GM12878 (cell line): Measurements from ENCODE around the gene PRKCZ. TPM values are rescaled to one million over a fixed set of nuclear protein-coding genes. Genes with fewer than 3 reads are reported as not detected.

Experiments used
- ATAC-seq: fragments of 200-7000 bp; cut with Tn5 transposase; 3 replicates; pipeline ENCODE4 v1.9.1; 2020; ENCODE audit warnings: mild to moderate bottlenecking, moderate library complexity
- BruUV-seq: library from RNA; stranded (reverse); fragments of 400-500 nt; replicated peaks from 2 replicates; lab custom pipeline; 2021; lab: Mats Ljungman, UMichigan
- CTCF ChIA-PET: fragments of 300-600 bp; sonication (Branson Sonifier 250); formaldehyde crosslinking; extraction: SDS; loops from one replicate; lab custom pipeline; 2021; ENCODE audit warnings: inconsistent platforms; lab: Yijun Ruan, JAX
- POLR2A ChIA-PET: fragments of 350-600 bp; formaldehyde crosslinking; extraction: SDS; loops from one replicate; lab custom pipeline; 2021; ENCODE audit warnings: inconsistent platforms; lab: Charles Lee
- RAD21 ChIA-PET: fragments of 300-600 bp; sonication (Branson Sonifier 250); formaldehyde crosslinking; loops from one replicate; lab custom pipeline; 2023; ENCODE audit warnings: antibody characterized with exemption; ENCODE audit not compliant: unreplicated experiment; lab: Charles Lee
- SMC1A ChIA-PET: fragments of 300-600 bp; sonication (Branson Sonifier 250); formaldehyde crosslinking; loops from one replicate; lab custom pipeline; 2023; ENCODE audit not compliant: unreplicated experiment, uncharacterized antibody; lab: Charles Lee
- DNase-seq: peaks from one replicate; pipeline ENCODE4 v3.0.0-alpha.2; 2011; ENCODE audit warnings: low read depth, low spot score
- FAIRE-seq: peaks from 3 replicates; lab custom pipeline; 2011; peaks lifted over from hg19 to GRCh38; lab: Jason Lieb, UNC
- H2AFZ ChIP-seq: 2 replicates; pipeline ENCODE4 v1.6.0; 2011; ENCODE audit warnings: low read depth, low read length, control low read depth; ENCODE audit not compliant: control insufficient read depth
- H3K27ac ChIP-seq: 2 replicates; pipeline ENCODE4 v1.5.1; 2011; ENCODE audit warnings: control low read depth; ENCODE audit not compliant: control insufficient read depth, insufficient read depth
- H3K27me3 ChIP-seq, 2 experiments: replicated peaks in 1 of 2; 2 replicates each; pipeline versions ENCODE4 v1.6.0 to v1.6.1; 2011; ENCODE audit warnings: low read length in 1 of 2; ENCODE audit not compliant: control insufficient read depth in 2 of 2, insufficient read depth in 2 of 2
- H3K36me3 ChIP-seq, 2 experiments: 2 replicates each; pipeline ENCODE4 v1.5.1; 2011; ENCODE audit warnings: low read length in 1 of 2; ENCODE audit not compliant: control insufficient read depth in 2 of 2, insufficient read depth in 2 of 2
- H3K4me1 ChIP-seq: 2 replicates; pipeline ENCODE4 v1.6.1; 2011; ENCODE audit warnings: mild to moderate bottlenecking, low read length, moderate library complexity, mixed read lengths; ENCODE audit not compliant: control insufficient read depth, insufficient read depth
- H3K4me2 ChIP-seq: 2 replicates; pipeline ENCODE4 v1.6.0; 2011; ENCODE audit warnings: control low read depth; ENCODE audit not compliant: control insufficient read depth, insufficient read depth
- H3K4me3 ChIP-seq: fragments of 200-600 bp; sonication (generic); 2 replicates; pipeline ENCODE4 v1.5.1; 2016
- H3K79me2 ChIP-seq: 2 replicates; pipeline ENCODE4 v1.6.0; 2011; ENCODE audit warnings: low read length; ENCODE audit not compliant: control insufficient read depth, insufficient read depth
- H3K9ac ChIP-seq: 2 replicates; pipeline ENCODE4 v1.8.0; 2011; ENCODE audit warnings: low read length, control low read depth, mixed read lengths; ENCODE audit not compliant: control insufficient read depth, insufficient read depth
- H3K9me3 ChIP-seq: replicated peaks from 3 replicates; pipeline ENCODE4 v1.5.1; 2011; ENCODE audit warnings: mild to moderate bottlenecking, low read length; ENCODE audit not compliant: control insufficient read depth, insufficient read depth
- H4K20me1 ChIP-seq: 2 replicates; pipeline ENCODE4 v1.6.0; 2011; ENCODE audit not compliant: control insufficient read depth, insufficient read depth
- BCLAF1 ChIP-seq: fragments of 450-650 bp; IDR thresholded peaks from 2 replicates; pipeline ENCODE4 v1.6.1; 2017; ENCODE audit warnings: antibody characterized with exemption, mild to moderate bottlenecking, moderate library complexity
- CTCF ChIP-seq, 3 experiments: IDR thresholded peaks in 2 of 3; conservative IDR thresholded peaks in 1 of 3; 2 replicates each; pipeline ENCODE4 v1.5.1; 2011; ENCODE audit warnings: low read depth in 3 of 3, low read length in 3 of 3, mild to moderate bottlenecking in 3 of 3, control low read depth in 2 of 3, moderate library complexity in 2 of 3, inconsistent platforms in 1 of 3, mixed read lengths in 1 of 3; ENCODE audit not compliant: control insufficient read depth in 2 of 3, insufficient read depth in 1 of 3; ENCODE audit errors: extremely low read depth in 1 of 3
- GATAD2B ChIP-seq: fragments of 450-650 bp; conservative IDR thresholded peaks from 2 replicates; pipeline ENCODE4 v1.6.1; 2017; ENCODE audit warnings: low read depth, mild to moderate bottlenecking, moderate library complexity
- MYC ChIP-seq: IDR thresholded peaks from 2 replicates; pipeline ENCODE4 v1.6.1; 2011; ENCODE audit warnings: mild to moderate bottlenecking, low read length, moderate library complexity, inconsistent platforms; ENCODE audit not compliant: insufficient read depth, insufficient replicate concordance, insufficient read length, severe bottlenecking
- SP1 ChIP-seq: IDR thresholded peaks from one replicate; pipeline ENCODE4 v1.6.1; 2011; ENCODE audit warnings: low read depth, low read length
- STAT3 ChIP-seq: IDR thresholded peaks from 2 replicates; pipeline ENCODE4 v1.6.1; 2011; ENCODE audit warnings: low read depth, low read length, improper control_type of control experiment
- ZNF384 ChIP-seq: IDR thresholded peaks from 2 replicates; pipeline ENCODE4 v1.6.1; 2012; ENCODE audit warnings: low read depth, mild to moderate bottlenecking, low read length, improper control_type of control experiment, borderline replicate concordance
- WGBS: methylation state at CpG from one replicate; pipeline ENCODE4 v1.1.6; 2016; ENCODE audit warnings: low lambda C conversion rate; ENCODE audit not compliant: insufficient replicate concordance, insufficient coverage; ENCODE audit errors: missing lambda C conversion rate; 5-methylcytosine and 5-hydroxymethylcytosine counted together
- in situ Hi-C: fragments of 300-500 bp; cut with MboI; formaldehyde crosslinking; loops from 9 replicates; pipeline ENCODE4 v1.14.3; 2018; ENCODE audit warnings: mixed read lengths
- intact Hi-C: fragments of 100-400 bp; cut with micrococcal nuclease; formaldehyde crosslinking; loops from one replicate; pipeline ENCODE4 v1.14.2; 2022; ENCODE audit not compliant: unreplicated experiment
- polyA plus RNA-seq, 11 experiments: library from polyadenylated mRNA; depleted of rRNA in 4 of 11; unstranded in 6 of 11; stranded (reverse) in 5 of 11; fragments of >200 nt; fragmentation: Nextera tagmentation in 4 of 11; fragmentation: Illumina TruSeq in 1 of 11; extraction: Ambion mirVana in 4 of 11; extraction: Trizol in 1 of 11; gene quantifications; 1 replicate in 1 of 11; 2 replicates in 10 of 11; pipeline versions ENCODE4 v1.2.1 to v1.2.3, GENCODE V29; 2011 to 2016; ENCODE audit warnings: inconsistent platforms in 2 of 11, missing spikeins in 2 of 11, low read depth in 1 of 11
- total RNA-seq, 4 experiments: library from RNA; depleted of rRNA in 3 of 4; stranded (reverse); fragments of >200 nt in 3 of 4; fragmentation: Illumina TruSeq in 1 of 4; extraction: Trizol in 1 of 4; gene quantifications; 2 replicates each; pipeline versions ENCODE4 v1.2.1 to v1.2.3, GENCODE V29; 2013 to 2021
- TF ChIP-seq, protein P1 (sequence below): IDR thresholded peaks from 2 replicates; pipeline ENCODE4 v1.6.1; 2012; ENCODE audit warnings: low read length, inconsistent platforms
- TF ChIP-seq, protein P2 (sequence below): fragments of 450-650 bp; IDR thresholded peaks from 2 replicates; pipeline ENCODE4 v1.6.1; 2017; ENCODE audit warnings: mild to moderate bottlenecking, moderate library complexity

PRKCZ gene
- total and polyA plus RNA-seq, 10 of the 15 experiments (the other 5 are each of a cell fraction or from before 2014, with no cell fraction given) = 0.05 to 1.9 (median 0.64) TPM; not detected in 1

DNA sequence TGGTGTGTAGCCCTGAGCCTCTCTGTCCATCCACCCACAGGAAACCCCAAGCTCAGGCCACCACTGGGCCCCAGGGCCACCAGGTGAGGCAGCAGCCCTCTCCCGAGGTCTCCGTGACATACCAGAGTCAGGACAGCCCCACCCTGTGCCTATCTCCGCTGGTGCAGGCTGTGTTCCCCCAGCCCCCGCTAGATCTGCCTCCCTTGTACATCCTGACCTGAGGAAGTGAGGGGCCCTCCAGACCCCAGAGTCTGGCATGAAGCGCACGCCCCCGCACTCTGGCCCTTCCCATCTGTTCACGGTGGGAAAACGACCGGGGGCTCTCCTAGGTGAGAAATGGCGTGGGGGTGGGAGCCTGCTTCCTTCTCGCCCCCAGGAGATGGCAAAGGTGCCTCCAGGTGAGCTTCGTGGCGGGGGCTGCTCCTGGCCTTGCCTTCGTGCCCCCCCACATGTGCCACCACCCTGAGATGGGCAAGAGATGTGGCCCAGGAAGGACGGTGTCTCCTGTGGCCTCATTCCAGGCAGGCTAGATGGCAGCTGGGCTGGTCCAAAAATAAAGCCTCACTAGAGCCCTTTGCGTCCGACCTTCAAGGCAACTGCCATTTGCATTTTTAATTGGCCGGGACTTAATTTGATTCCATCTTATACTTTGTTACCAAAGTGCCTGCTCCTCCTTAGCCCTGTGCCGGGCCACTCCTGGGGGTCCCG, 28.0 kb upstream of the PRKCZ start:
- H3K4me3 ChIP-seq = no peak overlapping the region
- H3K79me2 ChIP-seq = no peaks in the 10 kb centered on the region
- ChIA-PET POLR2A (no interaction called here), CTCF (no interaction called here), RAD21 (no interaction called here), SMC1A (no interaction called here)
- intact Hi-C loops = no loop called here
- no peak overlapping the region for H3K9ac ChIP-seq
- ATAC-seq (no peak), FAIRE-seq (no peak), DNase-seq (no peak)
- H4K20me1 ChIP-seq = no peaks in the 10 kb centered on the region
- H3K4me1 ChIP-seq = no peaks in the 10 kb centered on the region
- H3K27me3 ChIP-seq = peaks cover 0 to 3% of the 10 kb centered on the region in 2 experiments; a peak in 2 of 4 replicates
- 27% methylated on average over 21 of the region's 21 CpGs for WGBS
- H3K9me3 ChIP-seq = no peaks in the 10 kb centered on the region
- BruUV-seq = no TSS peak
- H3K4me2 ChIP-seq = no peak overlapping the region
- H3K36me3 ChIP-seq = no peaks in the 10 kb centered on the region
- no peak for TF ChIP-seq MYC
- TF ChIP-seq SP1 = no peak
- TF ChIP-seq, protein P1, sequence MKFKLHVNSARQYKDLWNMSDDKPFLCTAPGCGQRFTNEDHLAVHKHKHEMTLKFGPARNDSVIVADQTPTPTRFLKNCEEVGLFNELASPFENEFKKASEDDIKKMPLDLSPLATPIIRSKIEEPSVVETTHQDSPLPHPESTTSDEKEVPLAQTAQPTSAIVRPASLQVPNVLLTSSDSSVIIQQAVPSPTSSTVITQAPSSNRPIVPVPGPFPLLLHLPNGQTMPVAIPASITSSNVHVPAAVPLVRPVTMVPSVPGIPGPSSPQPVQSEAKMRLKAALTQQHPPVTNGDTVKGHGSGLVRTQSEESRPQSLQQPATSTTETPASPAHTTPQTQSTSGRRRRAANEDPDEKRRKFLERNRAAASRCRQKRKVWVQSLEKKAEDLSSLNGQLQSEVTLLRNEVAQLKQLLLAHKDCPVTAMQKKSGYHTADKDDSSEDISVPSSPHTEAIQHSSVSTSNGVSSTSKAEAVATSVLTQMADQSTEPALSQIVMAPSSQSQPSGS = no peak
- no peak for TF ChIP-seq BCLAF1
- no peak for TF ChIP-seq ZNF384
- TF ChIP-seq, protein P2, sequence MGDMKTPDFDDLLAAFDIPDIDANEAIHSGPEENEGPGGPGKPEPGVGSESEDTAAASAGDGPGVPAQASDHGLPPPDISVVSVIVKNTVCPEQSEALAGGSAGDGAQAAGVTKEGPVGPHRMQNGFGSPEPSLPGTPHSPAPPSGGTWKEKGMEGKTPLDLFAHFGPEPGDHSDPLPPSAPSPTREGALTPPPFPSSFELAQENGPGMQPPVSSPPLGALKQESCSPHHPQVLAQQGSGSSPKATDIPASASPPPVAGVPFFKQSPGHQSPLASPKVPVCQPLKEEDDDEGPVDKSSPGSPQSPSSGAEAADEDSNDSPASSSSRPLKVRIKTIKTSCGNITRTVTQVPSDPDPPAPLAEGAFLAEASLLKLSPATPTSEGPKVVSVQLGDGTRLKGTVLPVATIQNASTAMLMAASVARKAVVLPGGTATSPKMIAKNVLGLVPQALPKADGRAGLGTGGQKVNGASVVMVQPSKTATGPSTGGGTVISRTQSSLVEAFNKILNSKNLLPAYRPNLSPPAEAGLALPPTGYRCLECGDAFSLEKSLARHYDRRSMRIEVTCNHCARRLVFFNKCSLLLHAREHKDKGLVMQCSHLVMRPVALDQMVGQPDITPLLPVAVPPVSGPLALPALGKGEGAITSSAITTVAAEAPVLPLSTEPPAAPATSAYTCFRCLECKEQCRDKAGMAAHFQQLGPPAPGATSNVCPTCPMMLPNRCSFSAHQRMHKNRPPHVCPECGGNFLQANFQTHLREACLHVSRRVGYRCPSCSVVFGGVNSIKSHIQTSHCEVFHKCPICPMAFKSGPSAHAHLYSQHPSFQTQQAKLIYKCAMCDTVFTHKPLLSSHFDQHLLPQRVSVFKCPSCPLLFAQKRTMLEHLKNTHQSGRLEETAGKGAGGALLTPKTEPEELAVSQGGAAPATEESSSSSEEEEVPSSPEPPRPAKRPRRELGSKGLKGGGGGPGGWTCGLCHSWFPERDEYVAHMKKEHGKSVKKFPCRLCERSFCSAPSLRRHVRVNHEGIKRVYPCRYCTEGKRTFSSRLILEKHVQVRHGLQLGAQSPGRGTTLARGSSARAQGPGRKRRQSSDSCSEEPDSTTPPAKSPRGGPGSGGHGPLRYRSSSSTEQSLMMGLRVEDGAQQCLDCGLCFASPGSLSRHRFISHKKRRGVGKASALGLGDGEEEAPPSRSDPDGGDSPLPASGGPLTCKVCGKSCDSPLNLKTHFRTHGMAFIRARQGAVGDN = no peak
- TF ChIP-seq GATAD2B = no peak
- no peak for TF ChIP-seq STAT3
- no peak for TF ChIP-seq CTCF (IDR thresholded peaks at IDR 0.05 in 2 of 3, conservative IDR thresholded peaks at IDR 0.05 in 1 of 3; ENCODE audit: control insufficient read depth in 2 of 3, extremely low read depth in 1 of 3, insufficient read depth in 1 of 3, low read depth in 3 of 3, low read length in 3 of 3)
- H2AFZ ChIP-seq = no peak overlapping the region
- H3K27ac ChIP-seq = no peak overlapping the region
- in situ Hi-C loops = no loop called here
